ENCODE data around the gene TOMM6.
A peak's percentile ranks its signal among the peaks of the same experiment; 100 is the strongest.

TOMM6 gene

DNA sequence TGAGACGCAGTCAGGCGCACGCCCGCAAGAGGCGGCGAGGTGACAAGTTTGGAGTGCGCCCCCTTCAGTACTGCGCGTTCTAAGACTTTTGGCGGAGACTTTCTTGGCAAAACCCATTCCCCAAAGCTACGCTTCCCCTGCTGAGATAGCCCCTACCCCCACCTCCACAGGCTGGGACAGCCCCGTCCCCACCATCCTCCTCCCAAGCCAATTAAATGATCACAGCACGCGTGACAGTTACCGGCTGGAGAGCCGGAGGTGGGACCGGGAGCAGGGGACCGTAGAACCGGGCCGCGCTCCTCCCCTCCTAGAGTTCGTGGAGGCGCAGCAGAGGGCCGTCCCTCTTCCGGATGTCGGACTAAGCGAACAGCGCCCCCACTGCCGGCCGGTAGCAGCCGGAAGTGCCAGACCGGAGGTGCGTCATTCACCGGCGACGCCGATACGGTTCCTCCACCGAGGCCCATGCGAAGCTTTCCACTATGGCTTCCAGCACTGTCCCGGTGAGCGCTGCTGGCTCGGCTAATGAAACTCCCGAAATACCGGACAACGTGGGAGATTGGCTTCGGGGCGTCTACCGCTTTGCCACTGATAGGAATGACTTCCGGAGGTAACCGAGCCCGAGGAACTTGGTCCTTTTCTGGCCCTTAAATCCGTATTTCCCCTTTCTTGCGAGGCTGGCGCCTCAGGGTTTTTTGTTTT is at the start of gene TOMM6:
TSS of gene TOMM6 (plus strand) at position 476 of the 699 bp plus-strand sequence. CDS start at position 480, 4 bp downstream.
- peak; percentile 58 for TF ChIP-seq ZFX (IDR thresholded peaks at IDR 0.05)
- TF ChIP-seq, protein P1, sequence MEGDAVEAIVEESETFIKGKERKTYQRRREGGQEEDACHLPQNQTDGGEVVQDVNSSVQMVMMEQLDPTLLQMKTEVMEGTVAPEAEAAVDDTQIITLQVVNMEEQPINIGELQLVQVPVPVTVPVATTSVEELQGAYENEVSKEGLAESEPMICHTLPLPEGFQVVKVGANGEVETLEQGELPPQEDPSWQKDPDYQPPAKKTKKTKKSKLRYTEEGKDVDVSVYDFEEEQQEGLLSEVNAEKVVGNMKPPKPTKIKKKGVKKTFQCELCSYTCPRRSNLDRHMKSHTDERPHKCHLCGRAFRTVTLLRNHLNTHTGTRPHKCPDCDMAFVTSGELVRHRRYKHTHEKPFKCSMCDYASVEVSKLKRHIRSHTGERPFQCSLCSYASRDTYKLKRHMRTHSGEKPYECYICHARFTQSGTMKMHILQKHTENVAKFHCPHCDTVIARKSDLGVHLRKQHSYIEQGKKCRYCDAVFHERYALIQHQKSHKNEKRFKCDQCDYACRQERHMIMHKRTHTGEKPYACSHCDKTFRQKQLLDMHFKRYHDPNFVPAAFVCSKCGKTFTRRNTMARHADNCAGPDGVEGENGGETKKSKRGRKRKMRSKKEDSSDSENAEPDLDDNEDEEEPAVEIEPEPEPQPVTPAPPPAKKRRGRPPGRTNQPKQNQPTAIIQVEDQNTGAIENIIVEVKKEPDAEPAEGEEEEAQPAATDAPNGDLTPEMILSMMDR (conservative IDR thresholded peaks at IDR 0.05), result peak; percentile 90
- H3K27ac ChIP-seq, result peak within 1 kb of the TSS; percentile 92

- H3K27ac ChIP-seq, result no peak overlapping the region
Measured at GRCh38 chr6:41739041-41739440, 48.5 kb upstream of the TOMM6 start.

GRCh38 chr6:41740366-41741162 is 46.9 kb upstream of the TOMM6 start:
- no peak overlapping the region for H3K27ac ChIP-seq
- TF ChIP-seq, protein P1 (conservative IDR thresholded peaks at IDR 0.05), result no peak
- no peak for TF ChIP-seq ZFX (IDR thresholded peaks at IDR 0.05)

More at GRCh38 chr6:41739041-41739440, 48.5 kb upstream of the TOMM6 start:
- TF ChIP-seq, protein P1 (conservative IDR thresholded peaks at IDR 0.05), result no peak
- no peak for TF ChIP-seq ZFX (IDR thresholded peaks at IDR 0.05)

- no peak for TF ChIP-seq ZFX (IDR thresholded peaks at IDR 0.05)
- TF ChIP-seq, protein P1 (conservative IDR thresholded peaks at IDR 0.05), result no peak
- no peak overlapping the region for H3K27ac ChIP-seq
Measured at GRCh38 chr6:41741625-41742490, 45.6 kb upstream of the TOMM6 start.

- H3K27ac ChIP-seq, result peak overlapping the region; percentile 96; the same call in 1 of the 2 replicates
- TF ChIP-seq, protein P1 (conservative IDR thresholded peaks at IDR 0.05), result no peak
- TF ChIP-seq ZFX (IDR thresholded peaks at IDR 0.05), result no peak
Measured at GRCh38 chr6:41743406-41744235, 43.9 kb upstream of the TOMM6 start.

GRCh38 chr6:41744236-41744787 is 43.2 kb upstream of the TOMM6 start:
- H3K27ac ChIP-seq, result peak overlapping the region; percentile 96
- no peak for TF ChIP-seq ZFX (IDR thresholded peaks at IDR 0.05)
- TF ChIP-seq, protein P1 (conservative IDR thresholded peaks at IDR 0.05), result no peak

Measured in C4-2B (cell line).